GM21528 (cell line): Measurements from ENCODE around the gene ANKRD50.

Experiments
- ATAC-seq: cut with Tn5 transposase; IDR thresholded peaks from one replicate; pipeline ENCODE4 v1.9.1; 2021; ENCODE audit warnings: mild to moderate bottlenecking, moderate library complexity; ENCODE audit not compliant: unreplicated experiment, low FRiP score

Gene ANKRD50, protein sequence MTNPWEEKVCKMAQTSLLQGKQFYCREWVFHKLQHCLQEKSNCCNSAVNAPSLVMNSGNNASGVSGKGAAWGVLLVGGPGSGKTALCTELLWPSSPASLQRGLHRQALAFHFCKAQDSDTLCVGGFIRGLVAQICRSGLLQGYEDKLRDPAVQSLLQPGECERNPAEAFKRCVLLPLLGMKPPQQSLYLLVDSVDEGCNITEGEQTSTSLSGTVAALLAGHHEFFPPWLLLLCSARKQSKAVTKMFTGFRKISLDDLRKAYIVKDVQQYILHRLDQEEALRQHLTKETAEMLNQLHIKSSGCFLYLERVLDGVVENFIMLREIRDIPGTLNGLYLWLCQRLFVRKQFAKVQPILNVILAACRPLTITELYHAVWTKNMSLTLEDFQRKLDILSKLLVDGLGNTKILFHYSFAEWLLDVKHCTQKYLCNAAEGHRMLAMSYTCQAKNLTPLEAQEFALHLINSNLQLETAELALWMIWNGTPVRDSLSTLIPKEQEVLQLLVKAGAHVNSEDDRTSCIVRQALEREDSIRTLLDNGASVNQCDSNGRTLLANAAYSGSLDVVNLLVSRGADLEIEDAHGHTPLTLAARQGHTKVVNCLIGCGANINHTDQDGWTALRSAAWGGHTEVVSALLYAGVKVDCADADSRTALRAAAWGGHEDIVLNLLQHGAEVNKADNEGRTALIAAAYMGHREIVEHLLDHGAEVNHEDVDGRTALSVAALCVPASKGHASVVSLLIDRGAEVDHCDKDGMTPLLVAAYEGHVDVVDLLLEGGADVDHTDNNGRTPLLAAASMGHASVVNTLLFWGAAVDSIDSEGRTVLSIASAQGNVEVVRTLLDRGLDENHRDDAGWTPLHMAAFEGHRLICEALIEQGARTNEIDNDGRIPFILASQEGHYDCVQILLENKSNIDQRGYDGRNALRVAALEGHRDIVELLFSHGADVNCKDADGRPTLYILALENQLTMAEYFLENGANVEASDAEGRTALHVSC (N-terminal part only)

DNA sequence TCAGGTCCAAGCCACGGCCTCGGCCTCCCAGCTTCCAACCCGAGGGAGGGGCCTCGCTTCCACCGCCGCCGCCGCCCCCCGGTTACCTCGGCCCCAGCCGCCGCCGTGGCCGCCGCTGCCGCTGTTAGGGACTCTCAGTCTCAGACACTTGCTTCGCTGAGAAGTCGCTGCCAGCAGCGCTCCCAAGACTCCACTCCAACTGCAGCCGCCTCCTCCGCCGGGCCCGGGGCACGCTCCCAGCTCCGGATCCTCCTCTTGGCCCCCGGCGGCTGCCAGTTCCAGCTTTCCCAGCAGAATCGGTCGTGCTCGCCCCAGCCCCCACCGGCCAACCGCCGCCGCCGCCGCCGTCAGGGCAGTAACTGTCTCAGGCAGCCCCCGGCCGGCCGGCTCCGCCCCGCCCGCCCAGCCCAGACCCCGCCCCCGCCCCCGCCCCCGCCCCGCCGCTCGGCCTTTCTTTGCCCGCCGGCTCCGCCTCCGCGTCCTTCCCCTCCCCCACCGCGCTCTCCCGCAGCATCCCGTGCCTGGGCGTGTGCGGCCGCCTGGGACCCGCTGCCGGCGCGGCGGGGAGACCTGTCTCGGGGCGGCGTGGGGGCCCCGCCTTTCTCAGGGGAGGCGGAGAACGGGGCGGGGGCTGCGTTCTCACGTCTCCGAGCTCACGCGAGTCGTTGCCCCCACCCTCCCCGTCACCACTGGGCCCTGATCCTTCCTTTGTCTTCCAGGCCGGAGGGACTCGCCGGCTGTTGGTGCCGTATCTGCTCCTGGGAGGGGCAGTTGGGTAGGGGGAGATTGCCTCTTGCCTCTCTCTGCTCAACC, at the start of gene ANKRD50:
ANKRD50 (minus strand) TSS at position 361 of the 813 bp plus-strand sequence. CDS start 2,221 bp downstream, outside the sequence.
- peak; percentile 82 for ATAC-seq

DNA sequence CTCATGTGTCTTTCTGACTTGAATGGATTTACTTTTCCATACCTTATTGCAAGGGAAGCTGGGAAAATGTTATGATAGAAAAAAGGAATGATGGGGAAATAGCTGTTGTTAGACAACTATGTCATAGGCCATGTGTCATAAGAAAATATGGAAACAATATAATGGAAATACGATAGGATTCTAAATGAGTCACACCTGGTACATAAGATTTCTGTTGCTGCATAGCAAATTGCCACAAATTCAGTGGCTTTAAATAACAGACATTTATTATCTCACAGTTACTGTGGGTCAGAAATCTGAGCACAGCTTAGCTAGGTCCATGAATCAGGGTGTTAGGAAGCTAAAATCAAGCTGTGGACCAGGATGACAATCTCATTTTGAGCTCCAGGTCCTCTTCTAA, 44.6 kb upstream of the ANKRD50 start:
- ATAC-seq: no peak

DNA sequence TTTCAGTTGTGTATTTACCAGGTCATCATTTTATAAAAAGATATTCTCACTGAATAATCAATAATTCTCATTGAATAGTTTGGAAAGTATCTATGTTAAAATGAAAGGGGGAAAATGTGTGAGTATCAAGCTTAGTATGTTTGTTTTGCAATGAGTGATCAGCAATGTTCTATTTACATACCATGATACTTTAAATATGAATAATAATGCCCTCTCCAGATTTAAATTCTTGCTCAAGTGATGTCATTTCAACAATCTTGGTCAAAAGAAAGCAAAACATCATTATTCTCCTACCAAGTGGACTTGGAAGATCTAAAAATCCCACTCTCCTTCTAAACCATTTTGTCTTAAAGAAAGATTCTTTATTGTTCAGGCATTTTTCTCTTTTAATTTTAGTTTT, 42.1 kb upstream of the ANKRD50 start:
- ATAC-seq: no peak

DNA sequence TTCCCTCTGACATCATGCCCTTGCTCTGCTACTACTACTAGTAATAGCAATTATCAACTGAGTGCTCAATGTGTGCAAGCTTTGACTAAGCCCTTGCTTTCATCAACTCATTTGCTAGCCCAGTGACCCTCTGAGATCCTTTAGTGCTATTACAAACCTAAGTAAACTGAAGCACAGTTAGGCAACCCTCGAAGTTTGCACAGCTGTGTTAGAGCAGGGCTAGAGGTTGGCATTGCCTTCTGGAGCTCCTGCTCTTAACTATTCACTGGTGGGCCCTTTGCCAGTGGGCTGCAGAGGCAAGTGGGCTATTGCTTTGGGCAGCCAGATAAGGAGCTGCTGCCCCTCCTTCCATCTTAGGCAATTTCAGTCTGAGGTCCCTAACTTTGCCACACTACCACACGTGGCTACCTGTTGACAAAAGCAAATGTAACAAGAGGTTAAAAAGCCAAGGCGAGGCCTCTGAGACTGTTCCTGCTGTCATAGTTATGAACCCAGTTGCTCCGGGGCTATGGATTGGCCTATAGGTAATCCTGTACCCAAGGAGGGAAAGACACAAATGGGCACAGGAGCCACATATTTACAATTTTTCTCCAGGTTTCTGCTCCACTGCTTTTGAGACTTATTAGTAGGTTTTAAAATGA, 41.5 kb upstream of the ANKRD50 start:
- ATAC-seq: no peak

DNA sequence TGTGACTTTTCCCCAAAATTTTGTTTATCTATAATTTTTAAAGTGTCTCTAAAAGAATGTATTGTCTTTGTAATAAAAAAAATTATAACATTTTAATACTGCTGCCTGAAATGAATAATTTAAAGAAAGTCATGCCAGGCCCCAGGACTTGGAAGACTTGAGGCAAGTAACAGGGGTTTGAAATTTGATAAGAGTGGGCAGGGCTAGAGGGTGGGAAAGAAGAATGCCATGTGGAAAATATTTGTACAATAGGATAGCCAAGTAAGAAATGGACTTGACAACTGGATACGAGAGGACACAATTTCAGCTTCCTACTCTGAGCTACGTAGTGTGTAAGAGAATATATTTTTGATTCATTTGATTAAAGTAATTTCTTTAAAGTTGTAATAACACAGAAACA, 36.9 kb upstream of the ANKRD50 start:
- no peak for ATAC-seq

DNA sequence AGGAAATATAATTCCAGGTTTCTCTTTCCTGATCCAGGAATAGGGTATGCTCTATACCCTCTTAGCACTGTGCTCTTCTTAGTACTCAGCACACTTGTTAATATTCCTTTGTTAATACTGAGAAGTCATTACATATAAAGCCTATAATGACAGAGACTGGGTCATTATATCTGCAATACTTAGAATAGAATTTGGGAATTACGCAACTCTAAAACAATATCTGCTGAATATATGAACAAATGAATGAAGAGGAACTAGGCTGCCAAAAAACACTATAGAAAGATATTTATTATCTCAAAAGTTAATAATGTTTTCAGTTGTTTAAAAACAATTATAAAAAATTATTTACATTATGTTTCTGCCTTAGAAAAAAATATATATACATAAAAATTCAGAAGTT, 36.4 kb upstream of the ANKRD50 start:
- ATAC-seq: no peak

DNA sequence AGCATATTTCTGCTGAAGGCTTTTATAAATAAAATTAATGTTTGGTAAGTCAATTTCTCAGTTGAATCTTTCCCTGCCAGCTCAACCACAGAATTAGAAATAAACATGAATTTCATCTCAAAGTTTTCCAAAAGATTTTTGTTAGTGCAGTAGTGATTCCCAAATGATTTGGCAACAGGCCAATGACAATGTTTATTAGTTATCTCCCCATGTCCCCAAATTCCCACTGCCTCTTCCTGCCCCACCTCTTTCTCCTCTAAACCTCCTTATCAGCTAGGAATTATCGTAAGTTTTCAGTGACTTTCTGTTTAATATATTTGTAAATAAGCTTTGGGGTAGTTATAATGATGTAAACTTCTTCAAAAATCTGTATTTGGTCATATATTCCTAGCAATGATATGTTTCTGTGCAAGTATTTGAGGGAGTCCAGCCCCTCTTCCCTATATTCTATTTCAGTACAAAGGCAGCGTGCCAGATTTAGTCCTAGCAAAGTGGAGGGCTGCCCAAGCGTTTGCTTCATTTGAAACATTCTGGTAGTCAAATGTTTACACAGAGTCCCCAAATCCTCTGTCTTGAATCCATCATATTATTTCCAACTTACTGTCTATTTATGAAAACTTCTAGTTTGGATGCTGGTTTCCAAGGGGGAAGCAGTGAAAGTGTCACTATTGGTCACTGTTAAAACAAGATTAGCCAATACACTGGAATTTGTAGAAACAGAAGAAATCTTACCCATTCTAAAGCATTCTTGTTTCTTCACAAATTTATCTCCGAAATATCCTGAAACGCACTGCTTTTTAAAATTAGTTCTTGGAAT, 33.7 kb upstream of the ANKRD50 start:
- no peak for ATAC-seq

DNA sequence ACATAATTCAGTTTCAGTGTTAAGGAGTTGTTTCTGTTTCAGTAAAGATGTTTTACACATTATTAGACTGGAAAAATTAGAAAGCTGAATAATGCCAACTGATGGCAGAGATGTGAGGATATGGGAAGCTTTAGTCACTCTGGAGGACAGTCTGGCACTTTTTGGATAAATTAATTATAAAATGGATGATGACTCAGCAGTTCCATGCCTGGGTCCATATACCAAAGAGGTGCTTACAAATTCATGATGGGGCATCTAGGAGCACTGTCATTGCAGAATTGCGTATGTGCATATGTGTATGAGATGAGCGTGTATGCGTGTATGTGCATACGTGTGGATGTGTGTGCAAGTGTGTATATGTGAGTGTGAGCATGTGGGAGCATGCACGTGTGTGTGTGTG, 31.2 kb upstream of the ANKRD50 start:
- ATAC-seq: no peak

DNA sequence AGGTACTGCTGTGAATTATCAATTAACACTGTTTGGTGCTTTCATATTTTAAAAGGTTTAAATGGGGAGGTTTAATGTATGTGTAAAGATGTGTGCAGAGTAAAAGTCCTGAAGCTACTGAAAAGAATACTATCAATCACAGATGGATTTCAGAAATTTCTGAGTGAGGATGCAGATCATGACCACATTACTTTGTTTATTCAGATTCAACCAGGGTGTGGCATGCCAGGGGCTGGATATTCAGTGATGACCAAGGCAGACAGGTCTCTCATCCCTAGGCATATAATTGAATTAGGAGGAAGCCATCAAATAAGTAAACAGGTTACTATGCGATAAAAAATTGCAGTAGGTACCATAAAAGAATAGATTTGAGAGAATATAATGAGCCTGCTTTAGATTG, 28.0 kb upstream of the ANKRD50 start:
- ATAC-seq: no peak

DNA sequence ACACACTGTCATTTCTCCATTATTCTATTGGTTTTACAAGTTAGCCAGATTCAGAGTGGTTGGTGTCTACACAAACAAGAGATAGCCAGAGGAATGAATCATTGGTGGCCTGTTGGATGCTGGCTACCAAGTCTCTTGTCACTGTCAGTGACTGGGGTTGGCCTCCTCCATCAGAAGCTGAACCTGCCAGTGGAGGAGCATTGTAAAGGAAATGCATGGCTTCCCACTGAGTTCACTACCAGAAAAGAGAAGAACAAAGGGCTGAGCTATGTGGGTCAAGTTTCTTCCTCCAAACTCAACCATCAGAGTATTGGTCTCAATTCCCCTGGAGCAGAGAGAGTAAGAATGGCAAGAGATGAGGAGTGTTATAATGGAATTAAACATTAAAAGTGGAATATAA, 26.5 kb upstream of the ANKRD50 start:
- no peak for ATAC-seq

DNA sequence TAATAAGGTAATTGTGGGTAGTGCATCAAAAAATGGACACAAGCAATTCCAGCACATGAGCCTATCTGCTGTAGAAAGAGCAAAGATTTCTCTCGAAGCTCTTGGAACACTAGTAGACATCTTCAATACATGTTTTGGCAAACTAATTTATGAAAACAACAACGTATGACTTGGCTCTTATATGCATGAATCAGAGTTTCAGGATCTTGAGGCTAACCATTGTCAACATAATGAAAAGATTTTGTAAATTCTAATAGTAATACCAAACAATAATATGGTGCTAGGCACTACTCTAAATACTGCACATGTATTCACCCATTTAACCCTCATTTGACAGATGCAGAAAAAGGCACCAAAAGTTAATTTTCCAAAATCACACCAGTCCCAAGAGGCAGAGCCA, 25.1 kb upstream of the ANKRD50 start:
- ATAC-seq: no peak

DNA sequence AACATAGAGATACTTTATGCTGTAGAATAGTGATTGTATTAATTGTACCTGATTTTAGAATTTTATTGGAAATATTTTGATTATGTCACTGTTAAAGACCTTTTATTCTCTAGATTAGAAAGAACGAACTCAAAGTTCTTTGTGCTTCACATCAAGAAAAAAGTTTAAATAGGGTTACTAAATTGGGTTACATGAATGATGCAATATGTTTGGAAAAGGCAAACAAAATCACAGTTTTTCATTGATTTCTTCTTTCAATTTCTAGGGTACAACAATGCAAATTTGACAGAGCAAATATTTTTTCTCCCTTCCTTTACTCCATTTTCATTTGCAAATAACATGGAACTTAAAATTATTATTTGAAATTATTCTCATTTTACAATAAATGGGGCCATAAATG, 24.0 kb upstream of the ANKRD50 start:
- no peak for ATAC-seq

DNA sequence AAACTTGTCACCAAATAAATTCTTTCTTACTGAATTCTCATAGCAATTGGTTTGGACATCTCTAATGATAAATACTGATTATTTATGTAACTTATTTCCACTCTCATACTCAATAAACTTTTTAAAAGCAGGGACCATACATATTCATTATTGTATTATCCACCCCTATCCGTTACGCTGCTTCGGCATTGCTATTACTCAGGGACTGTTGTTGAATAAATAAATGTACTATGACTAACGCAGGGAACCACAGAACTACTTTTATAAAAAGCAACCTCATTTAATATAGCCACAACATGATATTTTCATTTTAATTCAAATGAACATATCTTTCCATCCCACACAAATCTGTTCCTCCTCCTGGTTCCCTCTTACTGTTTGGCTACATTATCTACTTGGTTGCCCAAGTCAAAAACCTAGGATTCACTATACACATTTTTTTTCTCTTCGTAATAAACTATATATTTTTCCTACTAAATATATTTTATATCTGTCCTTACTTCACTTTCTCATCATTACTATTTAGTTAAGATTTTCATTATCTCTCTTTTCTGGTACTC, 14.9 kb upstream of the ANKRD50 start:
- ATAC-seq: no peak

DNA sequence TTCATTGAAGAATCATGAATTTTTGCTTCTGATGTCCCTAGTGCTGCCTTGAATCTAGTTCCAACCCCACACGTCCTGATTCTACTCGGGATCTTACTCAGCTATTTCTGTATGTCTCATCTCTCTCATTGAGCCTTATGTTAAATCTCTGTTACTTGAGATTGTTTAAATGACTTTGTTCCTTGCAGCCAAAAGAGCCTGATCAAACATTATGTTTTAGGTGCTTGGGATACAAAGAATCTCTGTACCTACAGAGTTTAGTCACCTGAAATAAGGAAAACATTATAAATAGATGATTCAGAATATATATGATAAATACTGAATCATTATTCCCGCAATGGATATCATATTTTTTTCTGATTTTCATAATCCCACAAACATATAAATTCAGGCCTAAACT, 13.7 kb upstream of the ANKRD50 start:
- no peak for ATAC-seq

DNA sequence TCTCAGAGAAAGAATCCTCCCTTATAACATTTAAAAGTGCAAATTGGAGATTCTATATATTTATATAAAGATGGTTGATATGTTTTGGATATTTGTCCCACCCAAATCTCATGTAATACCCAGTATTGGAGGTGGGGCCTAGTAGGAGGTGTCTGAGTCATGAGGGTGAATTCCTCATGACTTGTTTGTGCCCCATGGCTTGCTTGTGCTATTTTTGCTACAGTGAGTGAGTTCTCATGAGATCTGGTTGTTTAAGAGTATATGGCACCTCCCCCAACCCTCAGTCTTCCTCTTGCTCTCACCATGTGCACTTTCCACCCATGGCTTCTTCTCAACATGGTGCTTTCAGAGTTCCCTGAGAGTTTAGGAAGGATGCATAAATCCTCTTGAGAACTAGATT, 9.5 kb upstream of the ANKRD50 start:
- ATAC-seq: no peak

DNA sequence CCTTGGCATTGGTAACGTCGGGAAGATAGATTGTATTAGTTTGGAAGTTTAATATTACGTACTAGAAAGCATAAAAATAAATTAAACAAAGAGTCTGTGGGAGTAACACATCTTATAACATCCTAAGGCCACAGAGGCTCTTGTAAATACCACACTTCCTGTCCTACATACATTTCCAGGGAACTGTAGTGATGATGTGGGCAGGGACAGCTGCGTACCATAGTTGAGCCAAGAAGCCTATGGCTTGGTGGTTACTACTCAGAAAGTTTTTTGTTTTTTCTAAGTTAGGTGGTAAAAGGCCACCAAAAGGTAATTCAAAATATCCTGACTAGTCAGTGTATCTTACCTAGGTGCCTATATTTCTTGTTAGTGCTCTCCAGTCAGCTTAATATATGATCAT, 4.6 kb upstream of the ANKRD50 start:
- ATAC-seq: no peak

DNA sequence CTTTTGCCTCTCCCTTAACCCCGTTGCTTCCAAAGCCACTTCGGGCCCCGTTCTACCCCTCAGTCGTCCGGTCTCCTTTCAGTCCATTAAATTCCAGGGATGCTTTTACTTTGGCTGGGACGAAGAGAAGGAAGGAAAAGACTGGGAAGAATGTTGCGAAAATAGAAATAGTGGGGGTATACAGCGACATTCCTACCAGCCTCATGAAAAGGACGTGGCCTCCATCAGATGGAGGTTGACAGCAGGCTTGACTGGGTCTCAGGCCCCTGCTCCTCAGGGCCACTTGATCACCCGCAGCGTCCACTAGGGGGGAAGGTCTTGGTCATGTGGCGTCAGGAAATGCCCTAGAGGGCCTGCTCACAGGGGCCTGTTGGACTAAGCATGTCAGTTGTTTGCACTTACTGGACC, 657 bp upstream of the ANKRD50 start:
- peak; percentile 36 for ATAC-seq

DNA sequence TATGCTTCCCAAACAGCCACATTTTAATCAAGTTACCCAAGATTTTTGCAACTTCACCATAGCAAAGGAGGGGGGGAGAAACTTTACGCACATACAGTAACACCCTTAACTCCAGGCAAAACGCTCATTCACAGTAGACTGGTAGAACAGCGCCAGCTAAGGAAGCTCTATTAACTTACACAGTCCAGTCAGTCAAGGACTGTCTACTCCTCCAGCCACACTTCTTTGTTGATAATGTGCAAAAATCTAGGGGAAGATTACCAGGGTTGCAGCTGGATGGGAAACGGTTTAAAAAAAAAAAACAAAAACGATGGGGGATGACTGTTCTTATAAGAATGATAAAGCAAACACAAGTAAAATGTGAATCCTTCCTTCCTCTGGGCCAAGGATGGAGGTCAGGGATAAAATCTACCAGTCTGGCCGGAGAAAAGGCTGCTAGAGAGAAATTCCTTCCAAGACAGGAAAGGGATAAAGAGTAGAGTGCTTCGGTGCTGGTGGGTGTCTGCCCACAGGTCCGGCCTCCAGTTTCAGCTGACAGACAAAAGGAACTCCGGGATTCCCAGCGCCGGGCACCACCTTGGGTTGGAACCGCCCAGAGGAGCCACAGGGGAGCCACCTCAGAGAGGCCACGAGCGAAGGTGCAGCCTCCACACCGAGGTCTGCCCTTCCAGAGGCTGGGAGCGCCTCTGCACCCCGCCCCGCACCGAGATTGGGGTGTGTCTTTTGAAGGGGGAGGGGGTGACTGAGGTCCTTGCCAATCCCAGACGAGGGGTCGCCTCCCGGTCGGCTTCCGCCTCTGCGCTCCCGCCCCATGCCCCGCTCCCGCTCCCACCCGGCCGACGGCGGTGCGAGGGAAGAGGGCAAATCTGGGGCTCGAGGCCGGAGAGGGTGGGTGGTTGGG, 811 bp downstream of the ANKRD50 start:
- peak; percentile 29 for ATAC-seq
